ENCODE measurements around the gene L3MBTL4.
A peak's percentile ranks its signal among the peaks of the same experiment; 100 is the strongest.

Gene L3MBTL4

GRCh38 chr18:6414723-6415417 lies at the start of gene L3MBTL4:
TSS of gene L3MBTL4 (minus strand) at chr18:6414911. CDS start at chr18:6311625, 103,286 bp downstream.
- peak; percentile 95 for DNase-seq

GRCh38 chr18:6452194-6452593 lies 37.5 kb upstream of the L3MBTL4 start:
- DNase-seq = no peak

GRCh38 chr18:6449213-6449612 lies 34.5 kb upstream of the L3MBTL4 start:
- no peak for DNase-seq

- DNase-seq = peak; percentile 37
These were observed 29.9 kb upstream of the L3MBTL4 start for GRCh38 chr18:6444466-6445228.

GRCh38 chr18:6441200-6441599 lies 26.5 kb upstream of the L3MBTL4 start:
- no peak for DNase-seq

GRCh38 chr18:6437937-6438818 lies 23.5 kb upstream of the L3MBTL4 start:
- no peak for DNase-seq

GRCh38 chr18:6435731-6436130 lies 21.0 kb upstream of the L3MBTL4 start:
- DNase-seq = no peak

- peak; percentile 87 for DNase-seq
These were observed 20.4 kb upstream of the L3MBTL4 start for GRCh38 chr18:6434987-6435709.

- peak; percentile 31 for DNase-seq
These were observed 19.8 kb upstream of the L3MBTL4 start for GRCh38 chr18:6434481-6434880.

- DNase-seq = no peak
These were observed 17.1 kb upstream of the L3MBTL4 start for GRCh38 chr18:6431659-6432318.

- no peak for DNase-seq
These were observed 14.2 kb upstream of the L3MBTL4 start for GRCh38 chr18:6428851-6429395.

GRCh38 chr18:6427286-6427685 lies 12.6 kb upstream of the L3MBTL4 start:
- DNase-seq = peak; percentile 82

- DNase-seq = peak; percentile 36
These were observed 8.6 kb upstream of the L3MBTL4 start for GRCh38 chr18:6423289-6423688.

GRCh38 chr18:6414118-6414722 lies 491 bp downstream of the L3MBTL4 start:
- peak; percentile 87 for DNase-seq

- DNase-seq = peak; percentile 82
These were observed 1.1 kb downstream of the L3MBTL4 start for GRCh38 chr18:6413579-6414117.

GRCh38 chr18:6412933-6413472 lies 1.7 kb downstream of the L3MBTL4 start:
- peak; percentile 55 for DNase-seq

GRCh38 chr18:6411382-6411781 lies 3.3 kb downstream of the L3MBTL4 start:
- peak; percentile 71 for DNase-seq

GRCh38 chr18:6409933-6410332 lies 4.8 kb downstream of the L3MBTL4 start:
- peak; percentile 32 for DNase-seq

GRCh38 chr18:6408543-6408942 lies 6.2 kb downstream of the L3MBTL4 start:
- DNase-seq = peak; percentile 43

GRCh38 chr18:6406910-6407470 lies 7.7 kb downstream of the L3MBTL4 start:
- DNase-seq = peak; percentile 99
